Measurements from ENCODE around the gene CFAP43. TPM values are rescaled to one million over a fixed set of nuclear protein-coding genes. Genes with fewer than 3 reads are reported as not detected.
"Not testable (repeated sequence)": the region's sequence is repeated elsewhere in the genome, so short reads cannot be mapped to it uniquely, and the experiment has no call there.

The CFAP43 gene
- total RNA-seq, 4 donors from 2014 or later, result 0.17 to 0.33 TPM; not detected in 2

DNA sequence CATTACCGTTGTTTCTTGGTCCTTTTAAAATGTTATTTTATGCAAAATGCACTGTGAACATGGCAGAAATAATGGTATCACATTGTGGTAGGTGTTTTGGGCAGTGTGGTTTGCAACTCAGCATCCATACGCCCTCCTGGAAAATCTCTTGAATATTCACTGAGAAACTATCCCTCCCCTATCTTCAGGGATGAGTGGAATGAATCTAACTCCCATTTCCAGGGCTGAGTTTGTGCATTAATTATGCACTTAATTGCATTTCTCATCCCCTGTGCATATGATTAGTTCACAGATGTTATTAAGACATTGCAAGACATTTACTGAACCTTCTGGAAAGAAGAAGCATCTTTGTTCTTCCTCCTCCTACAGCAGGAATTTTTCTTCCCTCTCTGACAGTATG lies 36.5 kb downstream of the CFAP43 start:
- H3K4me1 ChIP-seq, result no peaks in the 10 kb centered on the region
- H3K4me3 ChIP-seq, result no peak overlapping the region
- WGBS, result 84% methylated on average over 2 of the region's 2 CpGs
- no peaks in the 10 kb centered on the region for H3K27me3 ChIP-seq
- DNase-seq (ENCODE audit: extremely low spot score), result no peak
- no peaks in the 10 kb centered on the region for H3K36me3 ChIP-seq
- H3K27ac ChIP-seq (replicated peaks in 1 of 4), result no peak overlapping the region
- intact Hi-C loops (cut with DNase I), result no loop called here
- H3K9me3 ChIP-seq, result no peaks in the 10 kb centered on the region
- TF ChIP-seq POLR2AphosphoS5 (IDR thresholded peaks at IDR 0.05) (no peak), EP300 (IDR thresholded peaks at IDR 0.05) (no peak), POLR2A (IDR thresholded peaks at IDR 0.05; ENCODE audit: low read depth) (no peak)
- TF ChIP-seq, protein P1, sequence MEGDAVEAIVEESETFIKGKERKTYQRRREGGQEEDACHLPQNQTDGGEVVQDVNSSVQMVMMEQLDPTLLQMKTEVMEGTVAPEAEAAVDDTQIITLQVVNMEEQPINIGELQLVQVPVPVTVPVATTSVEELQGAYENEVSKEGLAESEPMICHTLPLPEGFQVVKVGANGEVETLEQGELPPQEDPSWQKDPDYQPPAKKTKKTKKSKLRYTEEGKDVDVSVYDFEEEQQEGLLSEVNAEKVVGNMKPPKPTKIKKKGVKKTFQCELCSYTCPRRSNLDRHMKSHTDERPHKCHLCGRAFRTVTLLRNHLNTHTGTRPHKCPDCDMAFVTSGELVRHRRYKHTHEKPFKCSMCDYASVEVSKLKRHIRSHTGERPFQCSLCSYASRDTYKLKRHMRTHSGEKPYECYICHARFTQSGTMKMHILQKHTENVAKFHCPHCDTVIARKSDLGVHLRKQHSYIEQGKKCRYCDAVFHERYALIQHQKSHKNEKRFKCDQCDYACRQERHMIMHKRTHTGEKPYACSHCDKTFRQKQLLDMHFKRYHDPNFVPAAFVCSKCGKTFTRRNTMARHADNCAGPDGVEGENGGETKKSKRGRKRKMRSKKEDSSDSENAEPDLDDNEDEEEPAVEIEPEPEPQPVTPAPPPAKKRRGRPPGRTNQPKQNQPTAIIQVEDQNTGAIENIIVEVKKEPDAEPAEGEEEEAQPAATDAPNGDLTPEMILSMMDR (IDR thresholded peaks at IDR 0.05), result no peak

DNA sequence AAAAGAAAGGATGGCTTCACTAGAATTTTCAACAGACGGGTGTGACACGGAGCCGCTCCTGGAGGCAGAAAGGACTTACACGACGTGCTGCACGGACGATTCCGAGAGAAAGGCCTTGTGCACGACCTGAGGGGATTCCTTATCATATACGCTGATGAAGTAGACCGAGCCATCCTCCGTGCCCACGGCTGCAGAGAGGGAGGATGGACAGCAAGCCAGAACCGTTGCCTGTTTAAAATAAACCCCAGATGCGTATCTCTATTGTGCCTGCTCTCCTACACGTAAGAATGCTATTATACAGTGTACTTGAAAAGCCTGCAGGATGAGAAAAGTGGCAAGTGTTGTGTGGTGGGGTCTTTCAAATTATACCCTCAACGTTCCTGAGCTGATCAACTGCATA lies 38.4 kb downstream of the CFAP43 start:
- H3K27me3 ChIP-seq, result no peaks in the 10 kb centered on the region
- no peak for DNase-seq (ENCODE audit: extremely low spot score)
- intact Hi-C loops (cut with DNase I), result no loop called here
- 81% methylated on average over 17 of the region's 17 CpGs for WGBS
- no peaks in the 10 kb centered on the region for H3K9me3 ChIP-seq
- H3K4me3 ChIP-seq, result no peak overlapping the region
- no peaks in the 10 kb centered on the region for H3K4me1 ChIP-seq
- H3K27ac ChIP-seq (replicated peaks in 1 of 4), result no peak overlapping the region
- TF ChIP-seq POLR2AphosphoS5 (IDR thresholded peaks at IDR 0.05) (no peak), EP300 (IDR thresholded peaks at IDR 0.05) (no peak), POLR2A (IDR thresholded peaks at IDR 0.05; ENCODE audit: low read depth) (no peak)
- TF ChIP-seq, protein P1 (IDR thresholded peaks at IDR 0.05), result no peak
- no peaks in the 10 kb centered on the region for H3K36me3 ChIP-seq

DNA sequence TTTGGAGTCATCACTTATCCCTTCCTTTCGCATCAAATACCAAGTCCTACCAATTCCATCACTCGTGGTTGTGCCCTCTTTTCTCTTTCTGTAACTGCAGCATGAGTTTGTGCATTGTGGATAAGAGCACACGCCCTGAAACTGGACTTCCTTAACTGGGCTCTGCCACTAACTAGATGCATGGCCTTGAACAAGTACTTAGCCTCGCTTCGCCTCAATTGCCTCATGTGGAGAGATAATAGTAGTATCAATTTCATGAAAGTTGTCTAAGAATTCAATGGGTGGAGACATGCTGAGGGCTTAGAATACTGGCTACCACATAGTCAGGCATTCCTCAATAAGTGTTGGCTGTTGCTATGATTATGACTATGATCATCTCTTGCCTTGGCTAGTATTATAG lies 41.5 kb downstream of the CFAP43 start:
- TF ChIP-seq POLR2AphosphoS5 (IDR thresholded peaks at IDR 0.05) (no peak), EP300 (IDR thresholded peaks at IDR 0.05) (no peak), POLR2A (IDR thresholded peaks at IDR 0.05; ENCODE audit: low read depth) (no peak)
- TF ChIP-seq, protein P1 (IDR thresholded peaks at IDR 0.05), result no peak
- 85% methylated on average over 5 of the region's 5 CpGs for WGBS
- Histone ChIP-seq H3K27ac (replicated peaks in 1 of 4) (no peak overlapping the region), H3K27me3 (no peaks in the 10 kb centered on the region), H3K36me3 (no peaks in the 10 kb centered on the region), H3K4me1 (no peaks in the 10 kb centered on the region), H3K4me3 (no peak overlapping the region), H3K9me3 (no peaks in the 10 kb centered on the region)
- DNase-seq (ENCODE audit: extremely low spot score), result no peak
- intact Hi-C loops (cut with DNase I), result no loop called here

DNA sequence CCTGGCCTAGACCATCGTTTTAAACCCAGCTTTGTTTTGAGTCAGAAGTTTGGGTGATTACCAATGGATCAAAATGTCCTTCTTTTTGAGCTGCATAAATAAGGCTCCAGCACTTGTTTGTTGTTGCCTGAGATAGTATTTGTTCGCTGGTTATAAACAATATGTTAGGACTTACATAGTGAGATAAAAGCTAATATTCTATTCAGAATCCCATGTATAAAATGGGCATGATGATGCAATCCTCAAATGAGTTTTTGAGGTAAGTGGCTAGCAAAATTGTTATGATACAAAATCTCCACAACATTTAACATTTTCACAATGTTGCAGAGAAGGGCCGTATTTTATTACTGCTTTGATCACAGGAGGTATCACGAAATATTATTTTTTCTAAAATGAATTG lies 48.5 kb downstream of the CFAP43 start:
- H3K9me3 ChIP-seq, result no peaks in the 10 kb centered on the region
- H3K36me3 ChIP-seq, result no peaks in the 10 kb centered on the region
- no peak overlapping the region for H3K27ac ChIP-seq (replicated peaks in 1 of 4)
- no peak overlapping the region for H3K4me3 ChIP-seq
- WGBS, result 88% methylated on average over 4 of the region's 4 CpGs
- no peaks in the 10 kb centered on the region for H3K4me1 ChIP-seq
- no peak for DNase-seq (ENCODE audit: extremely low spot score)
- intact Hi-C loops (cut with DNase I), result no loop called here
- peaks cover 0 to 2% (median 0%) of the 10 kb centered on the region in 4 donors for H3K27me3 ChIP-seq
- TF ChIP-seq POLR2AphosphoS5 (IDR thresholded peaks at IDR 0.05) (no peak), POLR2A (IDR thresholded peaks at IDR 0.05; ENCODE audit: low read depth) (no peak), EP300 (IDR thresholded peaks at IDR 0.05) (no peak)
- TF ChIP-seq, protein P1 (IDR thresholded peaks at IDR 0.05), result no peak

DNA sequence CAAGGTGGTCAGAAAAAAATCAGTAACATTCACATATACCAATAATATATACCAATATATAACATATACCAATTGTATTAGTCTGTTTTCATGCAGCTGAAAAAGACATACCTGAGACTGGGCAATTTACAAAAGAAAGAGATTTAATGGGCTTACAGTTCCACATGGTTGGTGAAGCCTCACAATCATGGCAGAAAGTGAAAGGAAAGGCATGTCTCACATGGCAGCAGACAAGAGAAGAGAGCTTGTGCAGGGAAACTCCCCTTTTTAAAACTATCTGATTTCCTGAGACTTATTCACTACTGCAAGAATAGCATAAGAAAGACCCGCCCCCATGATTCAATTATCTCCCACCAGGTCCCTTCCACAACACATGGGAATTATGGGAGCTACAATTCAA lies 58.0 kb downstream of the CFAP43 start:
- H3K36me3 ChIP-seq; intact Hi-C loops (cut with DNase I): not testable (repeated sequence)
- 85% methylated on average over 1 of the region's 1 CpG for WGBS

More for the DNA sequence above, 58.0 kb downstream of the CFAP43 start:
- H3K9me3 ChIP-seq; H3K4me1 ChIP-seq; H3K4me3 ChIP-seq; H3K27ac ChIP-seq (replicated peaks in 1 of 4); H3K27me3 ChIP-seq; DNase-seq (ENCODE audit: extremely low spot score): not testable (repeated sequence)

Data from esophagus muscularis mucosa (tissue), 4 donors.